Cardiac septum (tissue), 1 donor: Measurements from ENCODE around the gene SMARCA4. TPM values are rescaled to one million over a fixed set of nuclear protein-coding genes. Genes with fewer than 3 reads are reported as not detected.
"Not testable (repeated sequence)": the region's sequence is repeated elsewhere in the genome, so short reads cannot be mapped to it uniquely, and the experiment has no call there.

ENCODE experiments used
- DNase-seq: peaks from one replicate; pipeline ENCODE4 v3.0.0-alpha.2; 2020; ENCODE audit warnings: low spot score
- intact Hi-C: fragments of 100-400 bp; cut with DNase I; formaldehyde crosslinking; loops from one replicate; pipeline ENCODE4 v1.14.0; 2022
- total RNA-seq: library from RNA; stranded (reverse); fragmentation: NEBNext Ultra II Directional; extraction: Animal tissue kit (Norgen Biotek cat#: 25700); gene quantifications from one replicate; pipeline ENCODE4 v1.2.1, GENCODE V29; 2021
- donor health status: DM: no; HTN: no; CAD: no.

The SMARCA4 gene
- total RNA-seq, 1 donor from 2014 or later, result 52.2 TPM

GRCh38 chr19:10968527-10969135 is 7.8 kb downstream of the SMARCA4 start:
- intact Hi-C loops, result no loop called here

DNA sequence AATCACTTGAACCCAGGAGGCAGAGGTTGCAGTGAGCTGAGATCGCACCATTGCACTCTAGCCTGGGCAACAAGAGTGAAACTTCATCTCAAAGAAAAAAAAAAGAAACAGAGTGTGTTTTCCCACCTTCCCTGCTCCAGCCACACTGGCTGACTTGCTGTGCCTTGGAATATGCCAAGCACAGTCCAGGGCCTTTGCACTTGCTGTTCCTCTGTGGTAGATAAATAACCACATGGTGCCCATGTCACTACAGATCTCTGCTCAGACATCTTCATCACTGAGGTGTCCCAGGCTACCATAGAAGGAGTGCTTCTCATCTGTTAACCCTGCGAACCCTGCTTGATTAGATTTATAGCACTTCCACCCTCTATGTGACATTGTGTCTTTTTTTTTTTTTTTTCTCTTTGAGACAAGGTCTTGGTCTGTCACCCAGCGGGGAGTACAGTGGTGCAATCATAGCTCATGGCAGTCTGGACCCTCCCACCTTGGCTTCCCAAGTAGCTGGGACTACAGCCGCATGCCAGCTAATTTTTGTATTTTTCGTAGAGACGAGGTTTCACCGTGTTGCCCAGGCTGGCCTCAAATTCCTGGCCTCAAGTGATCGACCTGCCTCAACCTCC is 10.4 kb downstream of the SMARCA4 start:
- intact Hi-C loops, result no loop called here
- DNase-seq, result no peak

More at GRCh38 chr19:10968527-10969135, 7.8 kb downstream of the SMARCA4 start:
- no peak for DNase-seq

GRCh38 chr19:10975374-10976130 is 14.7 kb downstream of the SMARCA4 start:
- intact Hi-C loops, result no loop called here
- no peak for DNase-seq

- intact Hi-C loops, result no loop called here
- no peak for DNase-seq
These were observed 15.5 kb downstream of the SMARCA4 start for GRCh38 chr19:10976131-10976892.

DNA sequence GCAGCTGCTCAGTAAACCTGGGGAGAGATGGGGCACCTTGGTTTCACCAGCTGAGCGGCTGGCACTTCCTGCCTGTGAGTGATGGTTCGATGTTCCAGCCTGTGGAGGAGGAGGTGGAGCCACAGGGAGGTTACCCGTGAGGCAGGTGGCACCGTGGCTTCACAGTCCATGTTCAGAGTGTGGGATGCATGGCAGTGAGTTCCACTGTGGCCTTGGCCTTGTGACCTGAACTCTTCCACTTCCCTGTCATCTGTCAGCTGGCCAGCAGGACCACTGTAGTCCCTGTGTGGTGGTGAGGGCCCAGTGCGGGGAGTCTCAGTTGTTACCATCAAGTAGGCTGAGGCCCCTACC is 16.9 kb downstream of the SMARCA4 start:
- intact Hi-C loops, result no loop called here
- no peak for DNase-seq

GRCh38 chr19:10979951-10980381 is 19.1 kb downstream of the SMARCA4 start:
- intact Hi-C loops, result no loop called here
- DNase-seq, result no peak

GRCh38 chr19:10981252-10981895 is 20.5 kb downstream of the SMARCA4 start:
- intact Hi-C loops, result no loop called here
- DNase-seq, result no peak

DNA sequence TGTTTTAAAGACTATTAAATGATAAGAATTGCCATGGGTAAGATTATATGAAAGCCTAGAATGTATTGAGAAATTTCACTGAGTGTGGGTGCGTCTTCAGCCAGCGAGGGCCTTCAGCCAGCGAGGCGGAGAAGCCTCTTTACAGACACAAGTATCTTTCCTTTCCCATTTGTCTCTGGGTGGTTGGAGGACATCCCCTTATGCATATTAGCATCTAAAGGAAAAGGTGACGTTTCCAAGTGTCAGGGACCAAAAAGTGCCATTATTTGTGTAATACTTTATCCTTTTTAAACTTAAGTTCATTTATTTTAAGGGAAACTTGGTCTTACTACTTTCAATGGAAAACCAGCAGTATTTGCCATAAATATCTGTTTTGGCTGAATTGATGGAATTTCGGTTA is 22.2 kb downstream of the SMARCA4 start:
- intact Hi-C loops, result no loop called here
- no peak for DNase-seq

DNA sequence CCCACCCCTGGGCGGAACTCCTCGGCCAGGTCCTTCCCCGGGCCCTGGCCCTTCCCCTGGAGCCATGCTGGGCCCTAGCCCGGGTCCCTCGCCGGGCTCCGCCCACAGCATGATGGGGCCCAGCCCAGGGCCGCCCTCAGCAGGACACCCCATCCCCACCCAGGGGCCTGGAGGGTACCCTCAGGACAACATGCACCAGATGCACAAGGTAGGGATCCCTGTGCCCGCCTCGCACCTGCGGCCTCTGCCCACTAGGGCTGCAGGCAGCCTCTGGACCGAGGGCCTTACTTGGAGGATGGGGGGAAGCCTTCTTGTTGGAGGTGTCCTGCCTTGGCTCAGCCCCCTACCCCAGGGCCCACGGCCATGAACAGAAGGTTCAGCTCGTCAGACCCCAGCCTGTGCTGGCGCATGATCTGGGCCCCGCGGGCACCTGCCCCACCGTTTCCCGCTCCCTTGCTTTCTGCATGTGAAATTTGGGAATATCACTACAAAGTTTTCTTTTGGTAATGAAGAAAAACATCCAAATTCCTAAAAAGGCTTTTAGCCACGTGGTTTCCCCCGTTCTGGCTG is 23.4 kb downstream of the SMARCA4 start:
- intact Hi-C loops, result no loop called here
- DNase-seq, result no peak

GRCh38 chr19:10985502-10985901 is 24.7 kb downstream of the SMARCA4 start:
- DNase-seq, result no peak
- intact Hi-C loops, result no loop called here

DNA sequence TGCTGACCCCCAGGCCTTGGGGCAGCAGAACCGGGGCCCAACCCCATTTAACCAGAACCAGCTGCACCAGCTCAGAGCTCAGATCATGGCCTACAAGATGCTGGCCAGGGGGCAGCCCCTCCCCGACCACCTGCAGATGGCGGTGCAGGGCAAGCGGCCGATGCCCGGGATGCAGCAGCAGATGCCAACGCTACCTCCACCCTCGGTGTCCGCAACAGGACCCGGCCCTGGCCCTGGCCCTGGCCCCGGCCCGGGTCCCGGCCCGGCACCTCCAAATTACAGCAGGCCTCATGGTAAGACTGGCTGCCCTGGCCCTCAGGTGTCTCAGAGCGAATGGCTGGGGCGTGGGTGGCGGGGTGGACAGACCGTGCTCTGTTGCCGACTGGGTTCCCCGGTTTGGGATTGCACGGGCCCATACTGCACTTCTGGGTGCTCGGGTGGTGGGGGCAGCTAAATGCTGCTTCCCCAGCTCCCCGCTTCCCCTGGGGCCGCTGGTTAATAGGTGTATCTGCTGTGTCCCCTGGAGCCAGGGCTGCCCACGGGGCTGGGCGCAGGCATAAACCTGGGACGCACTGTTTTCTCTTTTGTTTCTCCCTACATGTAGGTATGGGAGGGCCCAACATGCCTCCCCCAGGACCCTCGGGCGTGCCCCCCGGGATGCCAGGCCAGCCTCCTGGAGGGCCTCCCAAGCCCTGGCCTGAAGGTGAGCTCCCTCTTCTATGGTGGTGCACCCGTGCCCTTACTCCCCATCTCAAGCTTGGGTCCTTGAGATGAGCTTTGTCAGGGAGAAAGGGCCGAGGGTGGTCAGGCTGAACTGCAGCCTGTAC is 25.7 kb downstream of the SMARCA4 start:
- intact Hi-C loops, result no loop called here
- DNase-seq, result no peak

GRCh38 chr19:10987571-10988297 is 26.9 kb downstream of the SMARCA4 start:
- intact Hi-C loops, result no loop called here
- no peak for DNase-seq

- intact Hi-C loops, result no loop called here
- DNase-seq, result no peak
These were observed 27.6 kb downstream of the SMARCA4 start for GRCh38 chr19:10988380-10988779.

DNA sequence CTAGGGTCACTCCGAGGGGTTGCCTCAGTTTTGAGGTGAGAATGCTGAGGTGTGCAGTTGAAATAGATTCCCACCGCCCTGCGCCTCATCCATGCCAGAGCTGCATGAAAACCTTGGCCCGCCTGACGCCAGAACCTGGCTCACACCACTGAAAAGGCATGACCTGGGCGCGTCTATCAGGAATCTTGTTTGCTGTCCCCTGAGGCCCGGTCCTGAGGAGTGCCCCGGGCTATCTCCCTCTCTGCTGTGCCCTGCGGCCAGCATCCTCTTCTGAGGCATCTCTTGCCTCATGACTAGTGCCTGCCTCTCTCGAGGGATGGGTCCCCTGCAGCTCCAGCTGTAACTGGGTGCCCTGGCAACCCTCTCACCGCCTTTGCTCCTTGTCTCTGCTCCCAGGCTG is 28.1 kb downstream of the SMARCA4 start:
- intact Hi-C loops, result no loop called here
- no peak for DNase-seq

GRCh38 chr19:10991076-10991475 is 30.2 kb downstream of the SMARCA4 start:
- no peak for DNase-seq
- intact Hi-C loops, result no loop called here

GRCh38 chr19:10991521-10992081 is 30.8 kb downstream of the SMARCA4 start:
- no peak for DNase-seq
- intact Hi-C loops, result no loop called here

DNA sequence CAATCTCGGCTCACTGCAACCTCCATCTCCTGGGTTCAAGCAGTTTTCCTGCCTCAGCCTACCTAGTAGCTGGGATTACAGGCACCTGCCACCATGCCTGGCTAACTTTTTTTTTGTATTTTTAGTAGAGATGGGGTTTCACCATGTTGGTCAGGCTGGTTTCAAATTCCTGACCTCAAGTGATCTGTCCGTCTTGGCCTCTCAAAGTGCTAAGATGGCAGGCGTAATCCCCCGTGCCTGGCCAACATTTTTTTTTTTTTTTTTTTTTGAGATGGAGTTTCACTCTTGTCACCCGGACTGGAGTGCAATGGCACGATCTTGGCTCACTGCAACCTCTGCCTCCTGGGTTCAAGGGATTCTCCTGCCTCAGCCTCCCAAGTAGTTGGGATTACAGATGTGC is 31.3 kb downstream of the SMARCA4 start:
- DNase-seq, intact Hi-C loops: not testable (repeated sequence)
